Activated naive CD8-positive, alpha-beta T cell treated with anti-CD3 and anti-CD28 coated beads, Interleukin-2, amount 50 U/mL, for 24 hours (primary cell): Measurements from ENCODE around the gene DTD1.

Experiments
- ATAC-seq: fragments of 150-1000 bp; cut with Tn5 transposase; one replicate; pipeline ENCODE4 v1.10.0; 2021
- DNase-seq: peaks from one replicate; pipeline ENCODE4 v3.0.0; 2021
- H3K27ac Mint-ChIP-seq: one replicate; pipeline ENCODE4 v1.8.0; 2021; ENCODE audit warnings: mild to moderate bottlenecking, mixed read lengths
- H3K27me3 Mint-ChIP-seq: one replicate; pipeline ENCODE4 v1.8.0; 2021; ENCODE audit warnings: mixed read lengths
- H3K36me3 Mint-ChIP-seq: one replicate; pipeline ENCODE4 v1.8.0; 2021; ENCODE audit warnings: low read depth, mixed read lengths
- H3K4me1 Mint-ChIP-seq: one replicate; pipeline ENCODE4 v1.8.0; 2021; ENCODE audit warnings: mixed read lengths
- H3K4me3 Mint-ChIP-seq: one replicate; pipeline ENCODE4 v1.8.0; 2021; ENCODE audit warnings: mild to moderate bottlenecking, moderate library complexity, mixed read lengths
- H3K9me3 Mint-ChIP-seq: one replicate; pipeline ENCODE4 v1.8.0; 2021; ENCODE audit warnings: mixed read lengths

DTD1 gene, protein sequence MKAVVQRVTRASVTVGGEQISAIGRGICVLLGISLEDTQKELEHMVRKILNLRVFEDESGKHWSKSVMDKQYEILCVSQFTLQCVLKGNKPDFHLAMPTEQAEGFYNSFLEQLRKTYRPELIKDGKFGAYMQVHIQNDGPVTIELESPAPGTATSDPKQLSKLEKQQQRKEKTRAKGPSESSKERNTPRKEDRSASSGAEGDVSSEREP

GRCh38 chr20:18587665-18588573, at the start of gene DTD1:
TSS of gene DTD1 (plus strand) at chr20:18588054. CDS start at chr20:18588073, 19 bp downstream.
- Mint-ChIP-seq H3K4me1 (peaks cover 23% of the 10 kb centered on the region), H3K9me3 (no peaks in the 10 kb centered on the region), H3K4me3 (peak within 1 kb of the TSS; percentile 90), H3K27ac (peak within 1 kb of the TSS; percentile 77), H3K27me3 (peaks cover 4% of the 10 kb centered on the region), H3K36me3 (no peaks in the 10 kb centered on the region)
- ATAC-seq, result peak; percentile 87
- peak; percentile 96 for DNase-seq

DNA sequence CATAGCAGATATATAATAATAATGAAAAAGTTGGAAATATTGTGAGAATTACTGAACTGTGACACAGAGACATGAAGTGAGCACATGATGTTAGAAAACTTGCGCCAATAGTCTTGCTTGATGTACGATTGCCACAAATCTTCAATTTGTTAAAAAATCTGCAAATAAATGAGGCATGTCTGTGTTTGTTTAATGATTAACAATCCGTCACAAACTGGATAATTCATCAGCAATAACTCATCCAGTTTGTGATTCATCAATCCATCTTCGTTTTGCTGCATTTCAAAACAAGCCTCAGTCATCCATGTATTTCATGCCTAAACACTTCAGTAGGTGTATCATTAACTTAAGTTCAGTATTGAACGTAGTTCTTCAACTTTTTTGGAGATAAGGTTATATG, 46.1 kb upstream of the DTD1 start:
- no peak for ATAC-seq
- H3K27ac Mint-ChIP-seq, result peak overlapping the region; percentile 8

DNA sequence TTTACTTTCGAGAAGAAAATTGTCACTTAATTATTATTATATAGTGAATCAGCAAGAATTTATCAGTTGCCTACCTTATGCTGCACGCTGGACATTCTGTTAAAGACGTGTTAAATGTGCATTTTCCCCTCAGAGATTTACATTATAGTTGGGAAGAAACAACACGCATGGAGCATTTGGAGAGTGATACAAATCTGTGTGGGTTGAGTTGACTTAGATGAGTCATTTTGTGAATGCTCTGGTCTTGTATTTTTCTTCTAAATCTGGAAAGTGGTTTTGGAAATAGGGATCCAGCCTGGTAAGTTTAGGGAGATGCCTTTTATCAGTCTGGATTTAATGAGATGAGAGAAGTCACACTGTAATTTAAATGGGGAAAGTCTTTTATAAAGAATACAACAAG, 44.6 kb upstream of the DTD1 start:
- no peak for ATAC-seq
- Mint-ChIP-seq H3K27ac (peak overlapping the region; percentile 9), H3K9me3 (no peaks in the 10 kb centered on the region), H3K27me3 (no peaks in the 10 kb centered on the region), H3K4me3 (no peak overlapping the region), H3K36me3 (peaks cover 55% of the 10 kb centered on the region), H3K4me1 (no peaks in the 10 kb centered on the region)
- DNase-seq, result no peak

More for the DNA sequence above, 46.1 kb upstream of the DTD1 start:
- H3K9me3 Mint-ChIP-seq, result no peaks in the 10 kb centered on the region
- no peaks in the 10 kb centered on the region for H3K27me3 Mint-ChIP-seq
- DNase-seq, result no peak
- no peak overlapping the region for H3K4me3 Mint-ChIP-seq
- H3K4me1 Mint-ChIP-seq, result no peaks in the 10 kb centered on the region
- H3K36me3 Mint-ChIP-seq, result peaks cover 53% of the 10 kb centered on the region

DNA sequence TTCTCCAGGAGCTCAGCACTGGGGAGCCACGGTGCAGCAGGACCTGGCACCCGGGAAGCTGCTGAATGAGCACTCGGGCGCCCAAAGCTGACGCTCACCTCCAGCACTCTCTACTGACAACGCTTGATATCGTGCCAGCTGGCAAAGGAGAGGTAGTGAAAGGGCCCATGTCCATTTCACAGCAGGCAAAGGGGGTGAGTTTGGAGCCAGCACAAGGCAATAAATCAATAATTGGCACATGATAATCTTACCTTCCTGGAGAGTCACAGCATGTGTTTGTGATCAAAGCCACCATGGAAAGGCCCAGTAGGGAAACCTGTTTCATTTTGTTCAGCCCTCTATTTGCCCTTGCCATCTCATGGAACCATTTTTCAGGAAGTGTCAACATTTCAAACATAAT, 43.9 kb upstream of the DTD1 start:
- no peak overlapping the region for H3K27ac Mint-ChIP-seq
- no peak for ATAC-seq
- no peaks in the 10 kb centered on the region for H3K9me3 Mint-ChIP-seq
- DNase-seq, result no peak
- H3K4me3 Mint-ChIP-seq, result no peak overlapping the region
- H3K27me3 Mint-ChIP-seq, result no peaks in the 10 kb centered on the region
- peaks cover 55% of the 10 kb centered on the region for H3K36me3 Mint-ChIP-seq
- no peaks in the 10 kb centered on the region for H3K4me1 Mint-ChIP-seq

GRCh38 chr20:18545566-18545965, 42.3 kb upstream of the DTD1 start:
- H3K27ac Mint-ChIP-seq, result no peak overlapping the region
- no peaks in the 10 kb centered on the region for H3K4me1 Mint-ChIP-seq
- H3K27me3 Mint-ChIP-seq, result no peaks in the 10 kb centered on the region
- H3K4me3 Mint-ChIP-seq, result no peak overlapping the region
- H3K9me3 Mint-ChIP-seq, result no peaks in the 10 kb centered on the region
- no peak for ATAC-seq
- DNase-seq, result no peak
- H3K36me3 Mint-ChIP-seq, result peaks cover 53% of the 10 kb centered on the region

DNA sequence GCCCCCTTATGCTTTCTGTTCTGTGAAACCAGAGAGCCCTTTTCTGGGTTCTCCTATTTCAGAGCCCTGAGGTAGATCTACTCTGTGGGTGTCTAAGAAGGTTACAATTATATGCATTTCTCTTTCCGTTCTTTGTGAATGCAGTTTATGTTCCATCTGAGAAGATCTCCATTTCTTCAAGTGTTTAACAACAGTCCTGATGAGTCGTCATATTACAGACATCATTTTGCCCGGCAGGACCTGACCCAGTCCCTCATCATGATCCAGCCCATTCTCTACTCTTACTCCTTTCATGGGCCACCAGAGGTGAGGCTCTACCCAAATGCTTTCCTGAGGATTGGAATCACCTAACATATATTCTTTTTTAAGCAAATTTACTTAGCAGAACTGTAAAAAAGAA, 39.4 kb upstream of the DTD1 start:
- Mint-ChIP-seq H3K4me3 (no peak overlapping the region), H3K27me3 (no peaks in the 10 kb centered on the region), H3K9me3 (no peaks in the 10 kb centered on the region), H3K27ac (no peak overlapping the region), H3K4me1 (no peaks in the 10 kb centered on the region), H3K36me3 (peaks cover 46% of the 10 kb centered on the region)
- DNase-seq (no peak), ATAC-seq (no peak)

DNA sequence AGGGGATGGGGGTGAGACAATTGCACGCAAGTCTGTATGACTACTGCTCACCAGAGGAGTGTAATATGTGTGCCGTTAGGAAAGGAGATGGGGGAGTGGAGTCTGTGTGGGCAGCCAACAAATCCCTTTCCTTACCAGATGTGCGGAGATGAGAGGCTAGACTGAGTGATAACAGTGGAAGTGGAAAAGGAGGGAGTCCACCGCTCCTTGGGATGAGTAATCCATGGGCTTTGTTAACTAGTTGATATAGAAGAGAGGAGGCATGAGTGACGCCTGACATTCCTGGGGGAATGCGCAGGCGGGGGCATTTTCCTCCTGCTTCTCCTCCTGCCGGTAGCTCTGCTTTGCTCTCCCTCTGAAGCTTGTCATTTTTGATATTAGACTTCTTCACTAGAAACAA, 34.1 kb upstream of the DTD1 start:
- no peak for ATAC-seq
- Mint-ChIP-seq H3K9me3 (no peaks in the 10 kb centered on the region), H3K4me1 (no peaks in the 10 kb centered on the region), H3K4me3 (no peak overlapping the region), H3K36me3 (peaks cover 43% of the 10 kb centered on the region), H3K27me3 (no peaks in the 10 kb centered on the region), H3K27ac (no peak overlapping the region)
- DNase-seq, result no peak

DNA sequence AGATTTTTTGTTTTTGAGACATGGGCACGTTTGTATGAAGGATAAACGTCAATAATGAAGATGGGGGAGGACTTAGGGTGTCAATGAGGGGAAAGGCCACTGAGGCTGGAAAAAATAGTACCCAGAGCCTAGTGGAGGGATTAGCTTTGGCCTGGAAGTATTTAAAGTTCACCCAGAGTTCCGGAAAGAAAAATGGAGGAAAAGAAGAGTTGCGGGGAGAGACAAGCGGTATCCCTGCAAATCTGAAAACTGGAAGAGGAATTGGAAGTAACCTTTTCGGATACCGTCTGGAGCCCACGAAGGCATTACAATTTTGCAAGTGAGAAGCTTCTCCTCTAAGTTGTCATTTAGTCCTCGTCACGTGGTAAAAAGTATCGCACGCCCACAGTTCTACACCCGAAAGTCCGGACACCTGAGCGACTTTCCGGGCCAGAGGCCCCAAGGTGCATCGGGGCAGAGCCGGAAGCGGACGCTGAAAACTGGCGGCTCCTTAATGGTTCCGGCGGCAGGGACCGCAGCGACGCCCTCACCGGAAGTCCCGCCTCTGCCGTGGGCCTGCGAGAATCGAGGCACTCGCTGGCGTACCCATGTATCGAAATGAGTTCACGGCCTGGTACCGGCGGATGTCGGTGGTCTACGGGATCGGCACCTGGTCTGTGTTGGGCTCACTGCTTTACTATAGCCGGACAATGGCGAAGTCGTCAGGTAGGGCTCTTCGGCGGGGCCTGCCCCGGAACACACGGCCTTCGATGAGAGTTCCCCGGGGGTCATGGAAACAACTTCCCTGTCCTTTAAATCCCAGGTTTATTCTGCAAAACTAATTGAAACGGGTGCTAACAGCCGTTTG, 20.7 kb upstream of the DTD1 start, which contains the start of gene SMIM26:
SMIM26 (plus strand) TSS at position 541 of the 847 bp plus-strand sequence; CDS start at position 588, 47 bp downstream.
- Mint-ChIP-seq H3K27ac (peak within 1 kb of the TSS; percentile 95), H3K27me3 (no peaks in the 10 kb centered on the region), H3K36me3 (peaks cover 28% of the 10 kb centered on the region), H3K4me3 (peak within 1 kb of the TSS; percentile 97), H3K4me1 (peaks cover 19% of the 10 kb centered on the region), H3K9me3 (no peaks in the 10 kb centered on the region)
- ATAC-seq, result peak; percentile 99
- DNase-seq, result peak; percentile 96

- Mint-ChIP-seq H3K4me3 (peak overlapping the region; percentile 97), H3K27ac (peak overlapping the region; percentile 95), H3K9me3 (no peaks in the 10 kb centered on the region), H3K36me3 (peaks cover 26% of the 10 kb centered on the region), H3K4me1 (peaks cover 23% of the 10 kb centered on the region), H3K27me3 (no peaks in the 10 kb centered on the region)
- no peak for ATAC-seq
- no peak for DNase-seq
Observed at GRCh38 chr20:18567739-18568091, 20.1 kb upstream of the DTD1 start.

DNA sequence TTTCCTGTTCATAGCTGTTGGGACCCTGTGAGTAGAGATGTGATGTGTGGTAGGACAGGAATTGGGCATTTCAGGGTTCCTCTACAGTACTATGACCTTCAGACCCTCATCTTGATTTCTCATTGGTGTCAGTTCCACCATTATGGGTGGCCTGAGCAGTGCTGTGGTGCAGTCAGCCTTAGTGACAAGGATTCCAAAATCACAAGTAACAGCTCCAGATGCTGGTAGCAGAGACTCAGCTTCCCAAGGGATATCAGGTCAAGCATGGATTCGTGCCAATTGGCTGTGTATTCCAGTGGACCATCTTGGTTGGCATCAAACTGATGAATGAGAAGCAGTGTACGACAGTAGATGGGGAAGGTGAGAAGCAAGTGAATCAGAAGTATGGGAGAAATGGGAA, 16.8 kb upstream of the DTD1 start:
- Mint-ChIP-seq H3K27ac (no peak overlapping the region), H3K27me3 (no peaks in the 10 kb centered on the region), H3K36me3 (peaks cover 22% of the 10 kb centered on the region), H3K4me1 (peaks cover 23% of the 10 kb centered on the region), H3K4me3 (no peak overlapping the region), H3K9me3 (no peaks in the 10 kb centered on the region)
- no peak for ATAC-seq
- DNase-seq, result no peak

GRCh38 chr20:18571578-18571977, 16.3 kb upstream of the DTD1 start:
- no peak overlapping the region for H3K27ac Mint-ChIP-seq
- H3K36me3 Mint-ChIP-seq, result peaks cover 22% of the 10 kb centered on the region
- H3K4me3 Mint-ChIP-seq, result no peak overlapping the region
- no peak for DNase-seq
- no peaks in the 10 kb centered on the region for H3K27me3 Mint-ChIP-seq
- H3K9me3 Mint-ChIP-seq, result no peaks in the 10 kb centered on the region
- no peak for ATAC-seq
- H3K4me1 Mint-ChIP-seq, result peaks cover 20% of the 10 kb centered on the region

GRCh38 chr20:18577942-18578341, 9.9 kb upstream of the DTD1 start:
- Mint-ChIP-seq H3K4me3 (no peak overlapping the region), H3K27me3 (no peaks in the 10 kb centered on the region), H3K4me1 (peaks cover 2% of the 10 kb centered on the region), H3K27ac (no peak overlapping the region), H3K36me3 (no peaks in the 10 kb centered on the region), H3K9me3 (no peaks in the 10 kb centered on the region)
- ATAC-seq, result no peak
- DNase-seq, result no peak

GRCh38 chr20:18578581-18578980, 9.3 kb upstream of the DTD1 start:
- Mint-ChIP-seq H3K27me3 (no peaks in the 10 kb centered on the region), H3K4me1 (peaks cover 2% of the 10 kb centered on the region), H3K4me3 (no peak overlapping the region), H3K36me3 (no peaks in the 10 kb centered on the region), H3K9me3 (no peaks in the 10 kb centered on the region), H3K27ac (no peak overlapping the region)
- ATAC-seq (no peak), DNase-seq (no peak)

DNA sequence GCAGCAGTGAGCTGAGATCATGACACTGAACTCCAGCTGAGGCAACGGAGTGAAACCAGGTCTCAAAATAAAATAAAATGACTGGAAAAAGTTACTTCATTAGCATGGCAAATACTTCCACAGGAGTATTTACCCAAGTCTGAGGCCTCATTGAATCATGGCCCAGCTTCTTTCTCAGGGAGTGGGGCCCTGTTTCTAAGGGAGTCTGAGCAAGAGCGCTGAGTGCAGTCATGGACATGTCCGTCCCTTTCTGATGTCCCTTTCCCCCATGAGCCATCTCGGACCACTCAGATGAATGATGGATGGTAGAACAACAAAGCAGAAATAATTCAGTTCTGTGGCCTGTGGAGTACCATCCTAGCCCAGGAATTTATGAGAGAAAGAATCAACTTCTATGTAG, 7.8 kb upstream of the DTD1 start:
- Mint-ChIP-seq H3K4me1 (peaks cover 2% of the 10 kb centered on the region), H3K4me3 (no peak overlapping the region), H3K27ac (no peak overlapping the region), H3K36me3 (no peaks in the 10 kb centered on the region), H3K27me3 (peaks cover 4% of the 10 kb centered on the region), H3K9me3 (no peaks in the 10 kb centered on the region)
- ATAC-seq, result no peak
- no peak for DNase-seq
